ENCODE results near the gene SYTL3. TPM values are rescaled to one million over a fixed set of nuclear protein-coding genes. Genes with fewer than 3 reads are reported as not detected.

SYTL3 gene
- total RNA-seq, 1 donor from 2014 or later, result 0.77 TPM

GRCh38 chr6:158619922-158620801, 29.7 kb upstream of the SYTL3 start:
- Mint-ChIP-seq H3K36me3 (ENCODE audit: low read depth, unreplicated experiment) (peaks cover 44% of the 10 kb centered on the region), H3K4me1 (ENCODE audit: unreplicated experiment) (peaks cover 3% of the 10 kb centered on the region), H3K27ac (ENCODE audit: unreplicated experiment) (no peak overlapping the region), H3K27me3 (ENCODE audit: unreplicated experiment) (peaks cover 10% of the 10 kb centered on the region), H3K9me3 (ENCODE audit: unreplicated experiment) (no peaks in the 10 kb centered on the region), H3K4me3 (ENCODE audit: unreplicated experiment) (no peak overlapping the region)
- DNase-seq (ENCODE audit: low spot score), result no peak
- no peak for TF ChIP-seq CTCF (IDR thresholded peaks at IDR 0.05; ENCODE audit: unreplicated experiment)

GRCh38 chr6:158620963-158621693, 28.7 kb upstream of the SYTL3 start:
- TF ChIP-seq CTCF (IDR thresholded peaks at IDR 0.05; ENCODE audit: unreplicated experiment), result no peak
- peaks cover 10% of the 10 kb centered on the region for H3K27me3 Mint-ChIP-seq (ENCODE audit: unreplicated experiment)
- peaks cover 48% of the 10 kb centered on the region for H3K36me3 Mint-ChIP-seq (ENCODE audit: low read depth, unreplicated experiment)
- H3K9me3 Mint-ChIP-seq (ENCODE audit: unreplicated experiment), result no peaks in the 10 kb centered on the region
- H3K4me3 Mint-ChIP-seq (ENCODE audit: unreplicated experiment), result peak overlapping the region; percentile 65
- no peak for DNase-seq (ENCODE audit: low spot score)
- H3K4me1 Mint-ChIP-seq (ENCODE audit: unreplicated experiment), result peaks cover 3% of the 10 kb centered on the region
- H3K27ac Mint-ChIP-seq (ENCODE audit: unreplicated experiment), result no peak overlapping the region

- Mint-ChIP-seq H3K36me3 (ENCODE audit: low read depth, unreplicated experiment) (peaks cover 56% of the 10 kb centered on the region), H3K9me3 (ENCODE audit: unreplicated experiment) (no peaks in the 10 kb centered on the region), H3K4me3 (ENCODE audit: unreplicated experiment) (no peak overlapping the region), H3K4me1 (ENCODE audit: unreplicated experiment) (peaks cover 3% of the 10 kb centered on the region), H3K27me3 (ENCODE audit: unreplicated experiment) (peaks cover 10% of the 10 kb centered on the region), H3K27ac (ENCODE audit: unreplicated experiment) (no peak overlapping the region)
- TF ChIP-seq CTCF (IDR thresholded peaks at IDR 0.05; ENCODE audit: unreplicated experiment), result no peak
- DNase-seq (ENCODE audit: low spot score), result no peak
Measured at GRCh38 chr6:158621694-158622544, 27.9 kb upstream of the SYTL3 start.

GRCh38 chr6:158622545-158623190, 27.2 kb upstream of the SYTL3 start:
- peaks cover 64% of the 10 kb centered on the region for H3K36me3 Mint-ChIP-seq (ENCODE audit: low read depth, unreplicated experiment)
- no peaks in the 10 kb centered on the region for H3K9me3 Mint-ChIP-seq (ENCODE audit: unreplicated experiment)
- TF ChIP-seq CTCF (IDR thresholded peaks at IDR 0.05; ENCODE audit: unreplicated experiment), result no peak
- H3K4me1 Mint-ChIP-seq (ENCODE audit: unreplicated experiment), result peaks cover 8% of the 10 kb centered on the region
- peaks cover 10% of the 10 kb centered on the region for H3K27me3 Mint-ChIP-seq (ENCODE audit: unreplicated experiment)
- no peak overlapping the region for H3K4me3 Mint-ChIP-seq (ENCODE audit: unreplicated experiment)
- H3K27ac Mint-ChIP-seq (ENCODE audit: unreplicated experiment), result peak overlapping the region; percentile 42
- no peak for DNase-seq (ENCODE audit: low spot score)

Measured in endothelial cell (in vitro differentiated cells).